ENCODE results near the gene ZNF189.

GRCh38 chr9:101429736-101430135, 31.1 kb downstream of the ZNF189 start:
- TF ChIP-seq CTCF (optimal IDR thresholded peaks at IDR 0.05 in 1 of 3, IDR thresholded peaks at IDR 0.05 in 1 of 3, conservative IDR thresholded peaks at IDR 0.05 in 1 of 3; ENCODE audit: extremely low read depth in 1 of 3, insufficient read depth in 2 of 3, low read length in 3 of 3), result no peak
- TF ChIP-seq EZH2 (IDR thresholded peaks at IDR 0.05; ENCODE audit: low read length), result no peak
